Stimulated activated CD4-positive, alpha-beta T cell treated with anti-CD3 and anti-CD28 coated beads, Interleukin-2, amount 100 ng/mL, for 24 hours (primary cell): ENCODE results near the gene ABTB1.
"Not testable (repeated sequence)": the region's sequence is repeated elsewhere in the genome, so short reads cannot be mapped to it uniquely, and the experiment has no call there.

Experiments used
- DNase-seq, 2 donors: peaks; one replicate each; pipeline ENCODE4 v3.0.0-alpha.2; 2020

The ABTB1 gene

GRCh38 chr3:127673191-127674100, 694 bp downstream of the ABTB1 start:
- DNase-seq, result peak; percentile 50 to 58

- no peak for DNase-seq
Observed at GRCh38 chr3:127674101-127674721, 1.5 kb downstream of the ABTB1 start.

DNA sequence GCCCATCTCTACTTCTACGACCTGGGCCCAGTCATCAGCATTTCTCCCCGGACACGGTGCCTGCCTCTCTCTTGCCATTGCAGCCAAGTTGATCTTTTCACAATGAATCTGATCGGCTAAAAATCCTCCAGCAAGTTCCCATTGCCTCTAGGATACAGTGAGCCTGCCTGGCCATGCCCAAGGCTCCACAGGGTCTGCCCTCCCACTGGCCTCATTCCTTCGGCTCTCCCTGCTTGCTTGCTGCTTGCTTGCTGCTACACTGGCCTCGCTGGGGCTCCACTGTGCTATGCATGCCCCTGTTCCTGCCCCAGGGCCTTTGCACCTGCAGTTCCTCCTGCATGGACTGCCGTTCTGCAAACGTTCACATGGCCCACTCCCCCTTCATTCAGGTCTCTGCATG, 2.0 kb downstream of the ABTB1 start:
- no peak for DNase-seq

- no peak for DNase-seq
Observed at GRCh38 chr3:127675651-127676391, 3.1 kb downstream of the ABTB1 start.

DNA sequence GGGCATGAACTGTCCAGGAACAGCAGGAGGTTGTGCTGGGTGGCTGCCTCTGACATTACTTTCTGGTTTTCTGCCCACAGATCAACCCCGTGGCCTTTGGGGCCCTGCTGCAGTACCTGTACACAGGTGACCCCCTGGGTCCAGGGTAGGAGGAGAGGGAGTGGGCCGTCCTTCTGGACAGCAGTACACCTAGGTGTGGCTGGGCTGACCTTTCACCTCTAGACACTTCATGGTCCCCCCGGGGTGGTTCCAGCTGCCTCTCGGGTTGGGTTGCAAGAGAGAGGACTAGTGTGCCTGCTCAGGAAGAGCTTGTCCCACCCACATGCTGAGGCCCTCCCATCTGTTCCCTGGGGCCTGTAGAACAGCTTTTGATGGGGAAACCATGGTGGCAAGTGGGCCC, 3.7 kb downstream of the ABTB1 start:
- DNase-seq, result no peak

DNA sequence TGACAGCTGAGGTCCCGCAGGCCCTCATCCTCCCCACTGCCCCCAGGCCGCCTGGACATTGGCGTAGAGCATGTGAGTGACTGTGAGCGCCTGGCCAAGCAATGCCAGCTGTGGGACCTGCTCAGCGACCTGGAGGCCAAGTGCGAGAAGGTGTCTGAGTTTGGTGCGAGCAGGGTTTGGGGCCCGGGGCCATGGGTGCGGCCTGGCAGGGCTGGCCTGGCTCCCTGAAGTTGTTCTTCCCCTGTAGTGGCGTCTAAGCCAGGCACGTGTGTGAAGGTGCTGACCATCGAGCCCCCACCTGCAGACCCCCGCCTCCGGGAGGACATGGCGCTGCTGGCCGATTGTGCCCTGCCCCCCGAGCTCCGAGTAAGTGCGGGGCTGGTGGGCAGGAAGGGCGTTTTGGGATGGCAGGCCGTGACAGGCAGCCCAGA, 4.2 kb downstream of the ABTB1 start:
- DNase-seq, result no peak

GRCh38 chr3:127677541-127678314, 5.0 kb downstream of the ABTB1 start:
- DNase-seq, result no peak

GRCh38 chr3:127678315-127678599, 5.5 kb downstream of the ABTB1 start:
- DNase-seq, result no peak

DNA sequence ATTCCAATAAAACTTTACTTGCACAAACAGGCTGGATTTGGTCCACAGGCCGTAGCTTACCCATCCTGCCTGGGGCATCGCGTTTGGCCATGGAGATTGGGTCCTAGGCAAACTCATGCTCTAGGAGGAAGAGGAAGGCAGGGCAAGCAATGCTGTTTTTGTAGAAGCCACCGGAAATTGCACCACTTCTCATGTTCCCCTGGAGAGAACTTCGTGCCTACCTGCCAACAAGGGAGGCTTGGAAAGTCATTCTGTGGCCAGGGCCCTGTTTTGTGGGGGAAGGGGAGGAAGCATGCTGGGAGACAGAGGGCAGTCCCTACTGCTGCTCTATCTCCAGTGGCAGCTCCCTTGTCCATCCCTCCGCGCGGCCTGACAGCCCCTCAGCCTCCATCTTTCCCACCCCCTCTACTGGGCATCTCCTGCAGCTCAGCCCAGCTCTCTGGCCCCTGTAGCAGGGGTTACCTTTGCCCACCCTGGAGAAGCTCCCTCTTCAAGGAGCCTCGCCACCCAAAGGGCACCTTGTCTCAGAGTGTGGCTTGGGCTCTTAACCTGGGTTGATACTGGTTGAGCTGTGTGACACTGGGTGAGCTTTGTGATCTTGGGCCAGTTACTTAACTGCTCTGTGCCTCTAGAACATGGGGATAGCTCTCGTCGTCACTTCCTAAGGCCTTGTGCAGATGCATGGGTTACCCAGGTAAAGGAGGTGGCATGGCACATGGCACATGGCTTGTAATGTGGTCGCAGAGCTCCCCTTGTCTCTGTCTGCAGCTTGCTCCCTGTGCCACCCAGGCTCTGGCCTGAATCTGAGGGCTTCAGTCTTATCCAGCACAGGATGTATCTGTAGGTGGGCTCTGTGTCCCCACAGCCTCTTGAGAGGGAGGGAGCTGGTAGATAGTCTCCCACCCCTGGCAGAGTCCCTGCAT, 6.1 kb downstream of the ABTB1 start:
- no peak for DNase-seq

- no peak for DNase-seq
Observed at GRCh38 chr3:127679534-127680145, 6.9 kb downstream of the ABTB1 start.

GRCh38 chr3:127680146-127680661, 7.5 kb downstream of the ABTB1 start:
- DNase-seq, result no peak

DNA sequence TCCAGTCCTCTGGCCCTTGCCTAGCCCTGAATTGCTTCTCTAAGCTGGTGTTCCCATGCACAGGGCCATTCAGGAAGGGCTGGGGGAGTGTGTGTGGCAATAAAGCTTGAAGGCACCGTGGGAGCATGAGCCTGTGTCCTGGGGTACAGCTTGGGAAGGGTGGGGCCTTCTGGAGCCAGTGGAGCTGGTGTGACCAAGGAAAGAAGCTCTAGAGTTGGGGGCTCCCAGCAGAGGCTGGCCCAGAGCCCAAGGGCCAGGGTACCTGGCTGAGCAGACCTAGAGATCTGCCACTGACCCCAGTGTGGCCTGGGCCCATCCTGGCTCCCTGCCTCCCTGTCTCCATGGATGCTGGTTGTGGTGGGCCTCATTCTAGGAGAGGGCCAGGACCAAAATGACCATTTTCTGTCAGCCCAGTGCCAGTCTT, 8.1 kb downstream of the ABTB1 start:
- no peak for DNase-seq

- not testable (repeated sequence) for DNase-seq
Observed at GRCh38 chr3:127682175-127682554, 9.4 kb downstream of the ABTB1 start.

DNA sequence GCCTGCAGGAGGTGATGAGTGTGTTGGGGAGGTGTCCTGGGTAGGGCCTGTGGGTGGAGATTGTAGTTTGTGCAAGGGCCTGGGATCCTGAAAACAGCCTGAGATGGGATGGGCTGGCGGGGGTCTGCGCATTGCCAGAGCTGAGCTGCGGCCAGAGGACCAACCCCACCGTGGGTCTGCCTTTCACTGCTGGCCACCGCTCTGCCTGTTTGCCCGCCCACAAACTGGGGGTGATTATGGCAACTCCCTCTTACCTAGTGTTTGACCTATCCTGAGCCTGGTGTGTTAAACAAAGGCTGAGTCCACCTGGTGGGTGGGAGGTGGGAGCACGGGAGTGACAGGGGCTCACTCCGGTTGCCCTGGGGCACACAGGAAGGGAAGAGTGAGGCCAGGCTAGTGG, 9.8 kb downstream of the ABTB1 start:
- no peak for DNase-seq

DNA sequence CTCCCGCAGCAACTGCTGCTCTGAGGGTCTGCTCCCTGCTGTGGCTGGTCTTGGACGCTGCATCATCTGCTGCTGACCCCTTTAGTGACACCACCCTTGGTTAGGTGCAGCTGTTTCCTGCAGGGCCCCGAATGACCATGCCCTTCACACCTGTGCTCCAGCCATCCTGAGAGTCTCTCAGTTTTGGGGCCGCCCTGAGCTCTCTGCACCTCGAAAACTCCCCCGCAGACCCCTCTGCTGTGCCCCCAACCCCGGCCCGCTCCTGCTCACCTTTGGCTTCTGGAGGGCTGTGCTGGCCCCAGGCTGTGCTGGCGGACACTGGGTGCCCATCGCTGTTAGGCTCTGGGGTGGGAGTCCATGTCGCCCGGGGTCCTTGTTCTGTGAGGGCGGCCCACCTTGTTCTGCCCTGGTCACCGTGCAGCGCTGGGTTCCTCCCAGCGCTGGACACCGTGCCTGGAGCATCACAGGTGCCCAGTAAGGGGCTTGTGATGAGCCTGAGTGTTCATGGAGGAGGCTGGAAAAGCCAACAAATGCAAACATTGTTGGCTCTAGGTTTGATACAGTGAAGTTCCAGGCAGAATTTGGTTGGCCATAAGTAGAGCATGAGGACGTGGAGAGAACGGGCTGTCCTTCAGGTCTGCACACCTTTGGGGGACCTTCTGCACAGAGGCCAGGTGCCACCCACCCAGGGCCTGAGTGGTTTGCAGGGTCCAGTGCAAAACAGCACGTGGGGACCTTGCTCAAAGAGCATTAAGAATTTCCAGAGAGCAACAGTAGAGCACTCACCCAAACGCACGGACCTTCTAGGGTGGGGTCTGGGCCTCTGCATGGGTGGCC, 12.3 kb downstream of the ABTB1 start:
- DNase-seq, result no peak

DNA sequence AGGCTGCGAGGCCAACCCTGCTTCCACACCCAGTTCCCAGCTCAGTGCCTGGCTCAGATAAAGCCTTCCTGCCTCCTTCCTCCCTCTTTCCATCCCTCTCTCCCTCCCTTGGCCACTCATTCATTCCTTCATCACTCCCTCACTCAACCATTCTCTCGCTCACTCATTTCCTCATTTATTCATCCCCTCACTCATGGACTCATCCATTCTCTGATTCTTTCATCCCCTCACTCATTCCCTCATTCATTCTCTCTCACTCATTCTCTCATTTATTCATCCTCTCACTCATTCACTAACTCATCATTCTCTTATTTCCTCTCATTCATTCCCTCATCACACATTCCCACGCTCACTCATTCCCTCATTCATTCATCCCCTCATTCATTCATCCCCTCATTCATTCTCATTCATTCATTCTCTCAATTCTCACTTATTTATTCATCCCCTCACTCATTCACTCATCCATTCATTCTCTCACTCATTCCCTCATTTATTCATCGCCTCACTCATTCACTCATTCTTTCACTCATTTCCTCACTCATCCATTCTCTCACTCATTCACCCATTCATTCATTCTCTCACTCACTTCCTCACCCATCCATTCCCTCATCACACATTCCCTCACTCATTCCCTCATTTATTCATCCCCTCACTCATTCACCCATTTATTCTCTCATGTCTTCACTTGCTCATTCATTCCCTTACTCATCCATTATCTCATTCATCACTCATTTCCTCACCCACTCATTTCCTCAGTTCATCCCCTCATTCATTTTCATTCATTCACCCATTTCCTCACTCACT, 13.2 kb downstream of the ABTB1 start:
- no peak for DNase-seq

DNA sequence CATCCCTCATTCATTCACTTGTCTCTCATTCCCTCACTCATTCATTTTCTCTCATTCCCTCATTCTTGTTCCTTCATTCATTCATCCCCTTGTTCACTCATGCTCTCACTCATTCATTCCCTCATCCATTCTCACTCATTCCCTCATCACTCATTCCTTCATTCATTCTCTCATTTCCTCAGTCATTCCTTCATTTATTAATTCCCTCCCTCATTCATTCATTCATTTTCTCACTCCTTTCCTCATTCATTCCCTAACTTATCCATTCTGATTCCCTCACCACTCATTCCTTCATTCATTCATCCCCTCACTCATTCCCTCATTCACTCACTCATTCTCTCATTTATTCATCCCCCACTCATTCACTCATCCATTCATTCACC, 13.8 kb downstream of the ABTB1 start:
- no peak for DNase-seq

- no peak for DNase-seq
Observed at GRCh38 chr3:127687228-127687737, 14.5 kb downstream of the ABTB1 start.

DNA sequence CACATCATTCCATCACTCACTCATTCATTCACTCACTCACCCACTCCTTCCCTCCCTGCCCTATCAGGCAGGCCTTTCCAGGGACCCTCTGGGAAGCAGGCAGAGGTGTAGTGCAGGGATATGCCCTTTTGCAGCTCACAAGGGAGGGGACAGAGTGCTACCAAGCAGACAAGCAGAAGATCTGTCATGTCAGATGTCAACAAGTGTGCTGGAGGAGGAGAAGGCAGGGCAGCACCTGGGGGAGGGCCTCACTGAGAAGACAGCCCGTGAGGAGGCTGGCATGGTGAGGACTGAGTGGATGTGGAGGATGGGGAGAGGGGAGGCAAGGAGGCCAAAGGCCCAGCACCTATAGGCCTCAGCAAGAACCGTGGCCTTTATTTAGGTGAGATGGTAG, 15.3 kb downstream of the ABTB1 start:
- no peak for DNase-seq
